Mesendoderm (in vitro differentiated cells): ENCODE measurements around the gene CYP27C1.

ENCODE experiments used
- DNase-seq: peaks from one replicate; pipeline ENCODE4 v3.0.0; 2013
- H2AK5ac ChIP-seq: 2 replicates; pipeline ENCODE4 v1.6.1; 2013; ENCODE audit warnings: low read length, inconsistent platforms
- H2BK120ac ChIP-seq: 2 replicates; pipeline ENCODE4 v1.6.1; 2013; ENCODE audit warnings: low read depth, mild to moderate bottlenecking, low read length, moderate library complexity, mixed read lengths
- H2BK15ac ChIP-seq: replicated peaks from 2 replicates; pipeline ENCODE4 v1.6.1; 2013; ENCODE audit warnings: low read depth, mild to moderate bottlenecking, moderate library complexity
- H2BK5ac ChIP-seq: 2 replicates; pipeline ENCODE4 v1.6.1; 2013; ENCODE audit warnings: low read length, inconsistent platforms
- H3K18ac ChIP-seq: 2 replicates; pipeline ENCODE4 v1.6.1; 2013; ENCODE audit warnings: mild to moderate bottlenecking, low read length, mixed read lengths
- H3K23ac ChIP-seq: one replicate; pipeline ENCODE4 v1.6.1; 2013; ENCODE audit warnings: low read length
- H3K27ac ChIP-seq: 2 replicates; pipeline ENCODE4 v1.5.1; 2013; ENCODE audit warnings: low read depth, mild to moderate bottlenecking, inconsistent platforms, low read length, moderate library complexity
- H3K27me3 ChIP-seq: 2 replicates; pipeline ENCODE4 v1.6.1; 2013; ENCODE audit warnings: low read length, control low read depth, mild to moderate bottlenecking, inconsistent platforms; ENCODE audit not compliant: insufficient read depth, poor library complexity
- H3K36me3 ChIP-seq: 2 replicates; pipeline ENCODE4 v1.6.1; 2013; ENCODE audit warnings: low read length, inconsistent platforms; ENCODE audit not compliant: control insufficient read depth, insufficient read depth
- H3K4ac ChIP-seq: one replicate; pipeline ENCODE4 v1.6.1; 2013; ENCODE audit warnings: low read depth, mild to moderate bottlenecking, low read length, moderate library complexity
- H3K4me1 ChIP-seq: 2 replicates; pipeline ENCODE4 v1.6.1; 2013; ENCODE audit warnings: low read depth, low read length, inconsistent platforms; ENCODE audit not compliant: control insufficient read depth
- H3K4me2 ChIP-seq: 2 replicates; pipeline ENCODE4 v1.6.1; 2013; ENCODE audit warnings: low read length
- H3K4me3 ChIP-seq: 2 replicates; pipeline ENCODE4 v1.5.1; 2013; ENCODE audit warnings: mild to moderate bottlenecking, low read length
- H3K56ac ChIP-seq: one replicate; pipeline ENCODE4 v1.6.1; 2013; ENCODE audit warnings: low read length
- H3K79me1 ChIP-seq: 2 replicates; pipeline ENCODE4 v1.6.1; 2013; ENCODE audit warnings: low read length, inconsistent platforms
- H3K79me2 ChIP-seq: 2 replicates; pipeline ENCODE4 v1.6.1; 2013; ENCODE audit warnings: mild to moderate bottlenecking, low read length; ENCODE audit not compliant: control insufficient read depth, insufficient read depth
- H3K9ac ChIP-seq: 2 replicates; pipeline ENCODE4 v1.6.1; 2013; ENCODE audit warnings: low read length, inconsistent platforms
- H4K5ac ChIP-seq: one replicate; pipeline ENCODE4 v1.6.1; 2013; ENCODE audit warnings: low read length
- H4K8ac ChIP-seq: one replicate; pipeline ENCODE4 v1.6.1; 2013; ENCODE audit warnings: low read depth, mild to moderate bottlenecking, control low read depth, low read length, moderate library complexity
- WGBS: extraction: QIAGEN DNeasy Blood & Tissue Kit; methylation state at CpG from one replicate; pipeline ENCODE4 v1.1.7; 2013; ENCODE audit warnings: low lambda C conversion rate, missing lambda C conversion rate; ENCODE audit not compliant: insufficient coverage; ENCODE audit errors: extremely low coverage; 5-methylcytosine and 5-hydroxymethylcytosine counted together

Gene CYP27C1

GRCh38 chr2:127235082-127235702 is 15.1 kb upstream of the CYP27C1 start:
- DNase-seq = no peak
- no peaks in the 10 kb centered on the region for H3K79me2 ChIP-seq
- no peaks in the 10 kb centered on the region for H3K36me3 ChIP-seq
- H3K27me3 ChIP-seq = no peaks in the 10 kb centered on the region
- H3K56ac ChIP-seq = no peak overlapping the region
- H3K4me2 ChIP-seq = no peak overlapping the region
- H2AK5ac ChIP-seq = no peak overlapping the region
- WGBS = no CpG with 5 or more reads among the region's 6 CpGs
- H4K8ac ChIP-seq = no peak overlapping the region
- H3K4ac ChIP-seq = no peak overlapping the region
- no peaks in the 10 kb centered on the region for H3K79me1 ChIP-seq
- H4K5ac ChIP-seq = no peak overlapping the region
- H3K27ac ChIP-seq = no peak overlapping the region
- H3K18ac ChIP-seq = no peak overlapping the region
- no peak overlapping the region for H3K4me3 ChIP-seq
- no peaks in the 10 kb centered on the region for H3K4me1 ChIP-seq
- H3K23ac ChIP-seq = no peak overlapping the region
- H2BK120ac ChIP-seq = no peak overlapping the region
- H3K9ac ChIP-seq = no peak overlapping the region
- H2BK15ac ChIP-seq = no peak overlapping the region
- H2BK5ac ChIP-seq = no peak overlapping the region

- H3K79me1 ChIP-seq = no peaks in the 10 kb centered on the region
Measured at GRCh38 chr2:127233710-127234109, 13.6 kb upstream of the CYP27C1 start.

GRCh38 chr2:127231130-127231865 is 11.2 kb upstream of the CYP27C1 start:
- WGBS = no CpG with 5 or more reads among the region's 6 CpGs
- Histone ChIP-seq H4K5ac (no peak overlapping the region), H3K79me1 (no peaks in the 10 kb centered on the region), H2AK5ac (no peak overlapping the region), H3K4me1 (no peaks in the 10 kb centered on the region), H2BK15ac (no peak overlapping the region), H3K56ac (no peak overlapping the region), H3K9ac (no peak overlapping the region), H3K4me2 (no peak overlapping the region), H3K4me3 (no peak overlapping the region), H3K23ac (no peak overlapping the region), H2BK120ac (no peak overlapping the region), H3K36me3 (no peaks in the 10 kb centered on the region), H3K79me2 (no peaks in the 10 kb centered on the region), H3K18ac (no peak overlapping the region), H3K27me3 (no peaks in the 10 kb centered on the region), H4K8ac (no peak overlapping the region), H3K27ac (no peak overlapping the region), H2BK5ac (no peak overlapping the region), H3K4ac (no peak overlapping the region)
- DNase-seq = no peak

More at GRCh38 chr2:127233710-127234109, 13.6 kb upstream of the CYP27C1 start:
- H4K5ac ChIP-seq = no peak overlapping the region
- no peaks in the 10 kb centered on the region for H3K27me3 ChIP-seq
- WGBS = no CpG with 5 or more reads among the region's 8 CpGs
- no peak overlapping the region for H3K23ac ChIP-seq
- DNase-seq = no peak
- no peak overlapping the region for H3K9ac ChIP-seq
- no peak overlapping the region for H3K4me2 ChIP-seq
- no peak overlapping the region for H2BK15ac ChIP-seq
- no peak overlapping the region for H4K8ac ChIP-seq
- H3K4ac ChIP-seq = no peak overlapping the region
- no peak overlapping the region for H2AK5ac ChIP-seq
- H3K27ac ChIP-seq = no peak overlapping the region
- no peak overlapping the region for H3K18ac ChIP-seq
- H2BK120ac ChIP-seq = no peak overlapping the region
- no peaks in the 10 kb centered on the region for H3K4me1 ChIP-seq
- no peak overlapping the region for H3K56ac ChIP-seq
- H3K36me3 ChIP-seq = no peaks in the 10 kb centered on the region
- H2BK5ac ChIP-seq = no peak overlapping the region
- H3K79me2 ChIP-seq = no peaks in the 10 kb centered on the region
- H3K4me3 ChIP-seq = no peak overlapping the region

- no peaks in the 10 kb centered on the region for H3K36me3 ChIP-seq
- H3K79me1 ChIP-seq = no peaks in the 10 kb centered on the region
- H3K79me2 ChIP-seq = no peaks in the 10 kb centered on the region
- no peak for DNase-seq
- H3K18ac ChIP-seq = no peak overlapping the region
- no peak overlapping the region for H4K5ac ChIP-seq
- no peak overlapping the region for H4K8ac ChIP-seq
- no peak overlapping the region for H3K9ac ChIP-seq
- no peak overlapping the region for H3K56ac ChIP-seq
- H2AK5ac ChIP-seq = no peak overlapping the region
- no peak overlapping the region for H3K4ac ChIP-seq
- no peak overlapping the region for H2BK15ac ChIP-seq
- H2BK120ac ChIP-seq = no peak overlapping the region
- no peak overlapping the region for H3K4me2 ChIP-seq
- H3K27me3 ChIP-seq = no peaks in the 10 kb centered on the region
- no peak overlapping the region for H3K23ac ChIP-seq
- no peaks in the 10 kb centered on the region for H3K4me1 ChIP-seq
- no peak overlapping the region for H2BK5ac ChIP-seq
- H3K4me3 ChIP-seq = no peak overlapping the region
- WGBS = no CpG with 5 or more reads among the region's 4 CpGs
- no peak overlapping the region for H3K27ac ChIP-seq
Measured at GRCh38 chr2:127229555-127229954, 9.5 kb upstream of the CYP27C1 start.

GRCh38 chr2:127228102-127228501 is 8.0 kb upstream of the CYP27C1 start:
- H3K79me1 ChIP-seq = no peaks in the 10 kb centered on the region
- no peak overlapping the region for H3K4ac ChIP-seq
- H3K79me2 ChIP-seq = no peaks in the 10 kb centered on the region
- no peak overlapping the region for H3K9ac ChIP-seq
- H2BK15ac ChIP-seq = no peak overlapping the region
- H3K4me1 ChIP-seq = no peaks in the 10 kb centered on the region
- no peak overlapping the region for H3K4me3 ChIP-seq
- H3K27ac ChIP-seq = no peak overlapping the region
- H4K5ac ChIP-seq = no peak overlapping the region
- H2BK120ac ChIP-seq = no peak overlapping the region
- no peak for DNase-seq
- no peaks in the 10 kb centered on the region for H3K27me3 ChIP-seq
- no peaks in the 10 kb centered on the region for H3K36me3 ChIP-seq
- no peak overlapping the region for H3K56ac ChIP-seq
- no peak overlapping the region for H2AK5ac ChIP-seq
- H2BK5ac ChIP-seq = no peak overlapping the region
- WGBS = 100% methylated on average over 2 of the region's 5 CpGs
- no peak overlapping the region for H4K8ac ChIP-seq
- H3K4me2 ChIP-seq = no peak overlapping the region
- H3K23ac ChIP-seq = no peak overlapping the region
- H3K18ac ChIP-seq = no peak overlapping the region
